ENCODE results near the gene GRM1.

GRCh38 chr6:146305092-146305491 lies 276.2 kb downstream of the GRM1 start:
- no peak for TF ChIP-seq POLR2A (IDR thresholded peaks at IDR 0.05; ENCODE audit: low read depth, low read length)
- TF ChIP-seq CTCF (IDR thresholded peaks at IDR 0.05; ENCODE audit: extremely low read depth in 1 of 2, insufficient read depth in 1 of 2, low read depth in 1 of 2, low read length in 2 of 2), result no peak
- no peak for TF ChIP-seq POLR2AphosphoS5 (IDR thresholded peaks at IDR 0.05; ENCODE audit: insufficient read depth, low read depth, low read length)
- TF ChIP-seq EZH2 (IDR thresholded peaks at IDR 0.05; ENCODE audit: borderline replicate concordance, low read depth, low read length, severe bottlenecking), result no peak
- TF ChIP-seq, protein P1, sequence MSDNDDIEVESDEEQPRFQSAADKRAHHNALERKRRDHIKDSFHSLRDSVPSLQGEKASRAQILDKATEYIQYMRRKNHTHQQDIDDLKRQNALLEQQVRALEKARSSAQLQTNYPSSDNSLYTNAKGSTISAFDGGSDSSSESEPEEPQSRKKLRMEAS (IDR thresholded peaks at IDR 0.05; ENCODE audit: insufficient read depth, insufficient read length), result no peak

Measured in endothelial cell of umbilical vein (primary cell).